Duodenal mucosa (tissue), 2 donors: ENCODE measurements around the gene FGB.

ENCODE experiments used
- H3K27ac ChIP-seq: one replicate; pipeline ENCODE4 v1.7.0; 2013; ENCODE audit warnings: low read depth, low read length
- H3K27me3 ChIP-seq, 2 donors: one replicate each; pipeline ENCODE4 v1.7.0; 2013; ENCODE audit warnings: low read length in 2 of 2, control low read depth in 1 of 2; ENCODE audit not compliant: insufficient read depth in 2 of 2, control insufficient read depth in 1 of 2
- H3K36me3 ChIP-seq, 2 donors: one replicate each; pipeline ENCODE4 v1.7.0; 2013; ENCODE audit warnings: low read length in 2 of 2, control low read depth in 1 of 2; ENCODE audit not compliant: insufficient read depth in 2 of 2, control insufficient read depth in 1 of 2
- H3K4me1 ChIP-seq, 2 donors: one replicate each; pipeline ENCODE4 v1.7.0; 2013; ENCODE audit warnings: low read length in 2 of 2, control low read depth in 1 of 2; ENCODE audit not compliant: insufficient read depth in 2 of 2, control insufficient read depth in 1 of 2
- H3K4me3 ChIP-seq, 2 donors: one replicate each; pipeline ENCODE4 v1.7.0; 2013; ENCODE audit warnings: low read length in 2 of 2, low read depth in 1 of 2
- H3K9ac ChIP-seq, 2 donors: one replicate each; pipeline ENCODE4 v1.7.0; 2013; ENCODE audit warnings: low read length in 2 of 2, low read depth in 1 of 2
- H3K9me3 ChIP-seq, 2 donors: one replicate each; pipeline ENCODE4 v1.7.0; 2013; ENCODE audit warnings: low read length in 2 of 2, control low read depth in 1 of 2; ENCODE audit not compliant: control insufficient read depth in 1 of 2

FGB gene

GRCh38 chr4:154562697-154563254 lies at the start of gene FGB:
Gene FGB, plus strand, starts transcription at chr4:154563011. Its CDS starts 8 bp downstream, at chr4:154563019.
- H3K9ac ChIP-seq = no peak within 1 kb of the TSS
- H3K9me3 ChIP-seq = no peaks in the 10 kb centered on the region
- no peak within 1 kb of the TSS for H3K4me3 ChIP-seq
- H3K27me3 ChIP-seq = no peaks in the 10 kb centered on the region
- no peak within 1 kb of the TSS for H3K27ac ChIP-seq
- H3K4me1 ChIP-seq = peaks cover 0 to 10% of the 10 kb centered on the region in 2 donors
- H3K36me3 ChIP-seq = no peaks in the 10 kb centered on the region

GRCh38 chr4:154516318-154517029 lies 46.3 kb upstream of the FGB start:
- H3K36me3 ChIP-seq = no peaks in the 10 kb centered on the region
- H3K4me1 ChIP-seq = no peaks in the 10 kb centered on the region
- H3K27me3 ChIP-seq = peaks cover 0 to 9% of the 10 kb centered on the region in 2 donors
- H3K4me3 ChIP-seq = no peak overlapping the region
- no peaks in the 10 kb centered on the region for H3K9me3 ChIP-seq
- H3K9ac ChIP-seq = no peak overlapping the region
- H3K27ac ChIP-seq = no peak overlapping the region

- H3K4me1 ChIP-seq = no peaks in the 10 kb centered on the region
- no peak overlapping the region for H3K27ac ChIP-seq
- H3K9ac ChIP-seq = no peak overlapping the region
- no peaks in the 10 kb centered on the region for H3K36me3 ChIP-seq
- H3K27me3 ChIP-seq = peaks cover 0 to 9% of the 10 kb centered on the region in 2 donors
- H3K4me3 ChIP-seq = no peak overlapping the region
- H3K9me3 ChIP-seq = no peaks in the 10 kb centered on the region
Measured at GRCh38 chr4:154517591-154517990, 45.2 kb upstream of the FGB start.

GRCh38 chr4:154519214-154519613 lies 43.6 kb upstream of the FGB start:
- Histone ChIP-seq H3K27me3 (peaks cover 0 to 9% of the 10 kb centered on the region in 2 donors), H3K36me3 (no peaks in the 10 kb centered on the region), H3K4me3 (no peak overlapping the region), H3K9ac (no peak overlapping the region), H3K27ac (no peak overlapping the region), H3K9me3 (no peaks in the 10 kb centered on the region), H3K4me1 (no peaks in the 10 kb centered on the region)

- Histone ChIP-seq H3K9me3 (no peaks in the 10 kb centered on the region), H3K4me3 (no peak overlapping the region), H3K27ac (no peak overlapping the region), H3K27me3 (peaks cover 0 to 5% of the 10 kb centered on the region in 2 donors), H3K9ac (no peak overlapping the region), H3K36me3 (no peaks in the 10 kb centered on the region), H3K4me1 (no peaks in the 10 kb centered on the region)
Measured at GRCh38 chr4:154521607-154522006, 41.2 kb upstream of the FGB start.

- H3K4me3 ChIP-seq = no peak overlapping the region
- no peaks in the 10 kb centered on the region for H3K36me3 ChIP-seq
- no peaks in the 10 kb centered on the region for H3K9me3 ChIP-seq
- H3K4me1 ChIP-seq = peaks cover 0 to 3% of the 10 kb centered on the region in 2 donors
- no peaks in the 10 kb centered on the region for H3K27me3 ChIP-seq
- no peak overlapping the region for H3K27ac ChIP-seq
- no peak overlapping the region for H3K9ac ChIP-seq
Measured at GRCh38 chr4:154526151-154526550, 36.7 kb upstream of the FGB start.

- Histone ChIP-seq H3K9me3 (no peaks in the 10 kb centered on the region), H3K4me1 (peaks cover 0 to 3% of the 10 kb centered on the region in 2 donors), H3K36me3 (no peaks in the 10 kb centered on the region), H3K9ac (no peak overlapping the region), H3K27ac (no peak overlapping the region), H3K4me3 (no peak overlapping the region), H3K27me3 (no peaks in the 10 kb centered on the region)
Measured at GRCh38 chr4:154527308-154527707, 35.5 kb upstream of the FGB start.

GRCh38 chr4:154528869-154529268 lies 33.9 kb upstream of the FGB start:
- Histone ChIP-seq H3K9ac (no peak overlapping the region), H3K9me3 (no peaks in the 10 kb centered on the region), H3K4me3 (no peak overlapping the region), H3K27me3 (no peaks in the 10 kb centered on the region), H3K36me3 (no peaks in the 10 kb centered on the region), H3K27ac (no peak overlapping the region), H3K4me1 (peaks cover 0 to 3% of the 10 kb centered on the region in 2 donors)

GRCh38 chr4:154529728-154530519 lies 32.9 kb upstream of the FGB start:
- Histone ChIP-seq H3K9ac (no peak overlapping the region), H3K9me3 (no peaks in the 10 kb centered on the region), H3K36me3 (no peaks in the 10 kb centered on the region), H3K4me1 (peaks cover 0 to 3% of the 10 kb centered on the region in 2 donors), H3K27ac (no peak overlapping the region), H3K27me3 (no peaks in the 10 kb centered on the region), H3K4me3 (no peak overlapping the region)

GRCh38 chr4:154534296-154534695 lies 28.5 kb upstream of the FGB start:
- Histone ChIP-seq H3K9me3 (no peaks in the 10 kb centered on the region), H3K27me3 (no peaks in the 10 kb centered on the region), H3K27ac (no peak overlapping the region), H3K36me3 (peaks cover 11 to 28% of the 10 kb centered on the region in 2 donors), H3K4me1 (no peaks in the 10 kb centered on the region), H3K9ac (no peak overlapping the region), H3K4me3 (no peak overlapping the region)
